ENCODE data around the gene CD9. TPM values are rescaled to one million over a fixed set of nuclear protein-coding genes. Genes with fewer than 3 reads are reported as not detected.
A peak's percentile ranks its signal among the peaks of the same experiment; 100 is the strongest.

CD9 gene
- polyA plus RNA-seq, 1 of the 3 experiments (the other 2 are of a cell fraction) = 76.6 TPM

- peaks cover 24 to 43% of the 10 kb centered on the region in 2 experiments for H3K4me1 ChIP-seq (ENCODE audit: control insufficient read depth in 1 of 2, insufficient read depth in 2 of 2, low read depth in 1 of 2, low read length in 1 of 2)
- no peaks in the 10 kb centered on the region for H3K9me2 ChIP-seq
- 96% methylated on average over 13 of the region's 13 CpGs for WGBS (ENCODE audit: low lambda C conversion rate)
- no peaks in the 10 kb centered on the region for H4K20me1 ChIP-seq (ENCODE audit: insufficient read depth)
- no peak overlapping the region for H3K9ac ChIP-seq
- no peak overlapping the region for H3K4me3 ChIP-seq (ENCODE audit: low read depth in 2 of 2, low read length in 1 of 2)
- no peak overlapping the region for H2AFZ ChIP-seq (ENCODE audit: low read depth)
- H3K27ac ChIP-seq (ENCODE audit: low read depth in 2 of 2, low read length in 1 of 2) = peak overlapping the region in 1 of 2 experiments; percentile 88; a peak in 2 of 4 replicates
- POLR2A ChIA-PET = no interaction called here
- CTCF ChIA-PET = no interaction called here
- no peaks in the 10 kb centered on the region for H3K79me2 ChIP-seq (ENCODE audit: insufficient read depth)
- peaks cover 30% of the 10 kb centered on the region for H3F3A ChIP-seq (replicated peaks; ENCODE audit: insufficient read depth)
- H3K4me2 ChIP-seq = peak overlapping the region; percentile 62; the same call in 1 of the 2 replicates
- TF ChIP-seq TCF12 (IDR thresholded peaks at IDR 0.05) (no peak), RAD21 (IDR thresholded peaks at IDR 0.05; ENCODE audit: low read length) (no peak), CHD2 (IDR thresholded peaks at IDR 0.05; ENCODE audit: low read length, partially characterized antibody) (no peak), RFX5 (IDR thresholded peaks at IDR 0.05; ENCODE audit: low read length) (no peak), TAF1 (IDR thresholded peaks at IDR 0.05; ENCODE audit: borderline replicate concordance, low read depth, low read length) (no peak), ZBTB33 (IDR thresholded peaks at IDR 0.05; ENCODE audit: borderline replicate concordance, low read depth) (no peak), SIN3A (IDR thresholded peaks at IDR 0.05; ENCODE audit: borderline replicate concordance, low read depth, low read length) (no peak), RCOR1 (IDR thresholded peaks at IDR 0.05; ENCODE audit: low read length) (no peak)
- TF ChIP-seq, protein P1, sequence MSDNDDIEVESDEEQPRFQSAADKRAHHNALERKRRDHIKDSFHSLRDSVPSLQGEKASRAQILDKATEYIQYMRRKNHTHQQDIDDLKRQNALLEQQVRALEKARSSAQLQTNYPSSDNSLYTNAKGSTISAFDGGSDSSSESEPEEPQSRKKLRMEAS (IDR thresholded peaks at IDR 0.05; ENCODE audit: low read depth) = no peak
- H3K27me3 ChIP-seq (ENCODE audit: insufficient read depth) = no peaks in the 10 kb centered on the region
- no peaks in the 10 kb centered on the region for H3K36me3 ChIP-seq (replicated peaks in 1 of 2; ENCODE audit: control insufficient read depth in 1 of 2, insufficient read depth in 2 of 2, low read length in 1 of 2)
- no peaks in the 10 kb centered on the region for H3K9me3 ChIP-seq
- DNase-seq = no peak
Observed at GRCh38 chr12:6281081-6281809, 81.0 kb downstream of the CD9 start.

- Histone ChIP-seq H3F3A (replicated peaks; ENCODE audit: insufficient read depth) (peaks cover 36% of the 10 kb centered on the region), H3K4me1 (ENCODE audit: control insufficient read depth in 1 of 2, insufficient read depth in 2 of 2, low read depth in 1 of 2, low read length in 1 of 2) (peaks cover 24 to 50% of the 10 kb centered on the region in 2 experiments), H3K4me3 (ENCODE audit: low read depth in 2 of 2, low read length in 1 of 2) (no peak overlapping the region), H3K4me2 (no peak overlapping the region), H3K27me3 (ENCODE audit: insufficient read depth) (no peaks in the 10 kb centered on the region), H3K9ac (no peak overlapping the region), H3K79me2 (ENCODE audit: insufficient read depth) (no peaks in the 10 kb centered on the region), H3K9me2 (no peaks in the 10 kb centered on the region), H4K20me1 (ENCODE audit: insufficient read depth) (no peaks in the 10 kb centered on the region), H3K36me3 (replicated peaks in 1 of 2; ENCODE audit: control insufficient read depth in 1 of 2, insufficient read depth in 2 of 2, low read length in 1 of 2) (no peaks in the 10 kb centered on the region), H3K27ac (ENCODE audit: low read depth in 2 of 2, low read length in 1 of 2) (no peak overlapping the region), H3K9me3 (no peaks in the 10 kb centered on the region), H2AFZ (ENCODE audit: low read depth) (no peak overlapping the region)
- WGBS (ENCODE audit: low lambda C conversion rate) = 98% methylated on average over 4 of the region's 4 CpGs
- TF ChIP-seq RXRA (IDR thresholded peaks at IDR 0.05; ENCODE audit: borderline replicate concordance, low read depth) = no peak
- no peak for TF ChIP-seq FOXJ3 (CRISPR knock-in tag; IDR thresholded peaks at IDR 0.05)
- TF ChIP-seq REST (IDR thresholded peaks at IDR 0.05; ENCODE audit: low read depth, low read length) = no peak
- TF ChIP-seq NRF1 (IDR thresholded peaks at IDR 0.05; ENCODE audit: low read depth, low read length) = no peak
- TF ChIP-seq ELF1 (IDR thresholded peaks at IDR 0.05) = no peak
- TF ChIP-seq TEAD4 (IDR thresholded peaks at IDR 0.05; ENCODE audit: borderline replicate concordance, insufficient read depth) = no peak
- TF ChIP-seq RAD21 (IDR thresholded peaks at IDR 0.05; ENCODE audit: low read length) = no peak
- TF ChIP-seq, protein P2, sequence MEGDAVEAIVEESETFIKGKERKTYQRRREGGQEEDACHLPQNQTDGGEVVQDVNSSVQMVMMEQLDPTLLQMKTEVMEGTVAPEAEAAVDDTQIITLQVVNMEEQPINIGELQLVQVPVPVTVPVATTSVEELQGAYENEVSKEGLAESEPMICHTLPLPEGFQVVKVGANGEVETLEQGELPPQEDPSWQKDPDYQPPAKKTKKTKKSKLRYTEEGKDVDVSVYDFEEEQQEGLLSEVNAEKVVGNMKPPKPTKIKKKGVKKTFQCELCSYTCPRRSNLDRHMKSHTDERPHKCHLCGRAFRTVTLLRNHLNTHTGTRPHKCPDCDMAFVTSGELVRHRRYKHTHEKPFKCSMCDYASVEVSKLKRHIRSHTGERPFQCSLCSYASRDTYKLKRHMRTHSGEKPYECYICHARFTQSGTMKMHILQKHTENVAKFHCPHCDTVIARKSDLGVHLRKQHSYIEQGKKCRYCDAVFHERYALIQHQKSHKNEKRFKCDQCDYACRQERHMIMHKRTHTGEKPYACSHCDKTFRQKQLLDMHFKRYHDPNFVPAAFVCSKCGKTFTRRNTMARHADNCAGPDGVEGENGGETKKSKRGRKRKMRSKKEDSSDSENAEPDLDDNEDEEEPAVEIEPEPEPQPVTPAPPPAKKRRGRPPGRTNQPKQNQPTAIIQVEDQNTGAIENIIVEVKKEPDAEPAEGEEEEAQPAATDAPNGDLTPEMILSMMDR (IDR thresholded peaks at IDR 0.05) = no peak
- TF ChIP-seq EP300 (IDR thresholded peaks at IDR 0.05; ENCODE audit: borderline replicate concordance in 1 of 2, low read depth in 1 of 2, low read length in 1 of 2) = no peak
- TF ChIP-seq CHD2 (IDR thresholded peaks at IDR 0.05; ENCODE audit: low read length, partially characterized antibody) = no peak
- ChIA-PET POLR2A (interaction anchor here (0.6 kb wide), 1 partner anchor 81 kb away, joined by 3 read pairs; no protein-coding TSS in a partner anchor), CTCF (interaction anchor here (0.8 to 7.0 kb wide), 5 partner anchors 79 to 294 kb away, joined by 3 to 100 read pairs (median 8); partner anchors contain the start of gene CD9)
- no peak for DNase-seq
Observed at GRCh38 chr12:6282453-6282840, 82.2 kb downstream of the CD9 start.
